ENCODE measurements around the gene GPX7.
A peak's percentile ranks its signal among the peaks of the same experiment; 100 is the strongest.

GPX7 gene

GRCh38 chr1:52621950-52622349 lies 19.8 kb downstream of the GPX7 start:
- Histone ChIP-seq H3K9me3 (ENCODE audit: insufficient read depth, low read length) (0 out of 2 replicates have a peak, but pooled peaks cover 5% of the 10 kb centered on the region), H3K79me2 (ENCODE audit: insufficient read depth, low read length) (peaks cover 72% of the 10 kb centered on the region), H3K4me3 (ENCODE audit: insufficient read depth, low read length, poor library complexity, severe bottlenecking) (no peak overlapping the region), H3K27me3 (ENCODE audit: low read length) (no peaks in the 10 kb centered on the region), H3K4me2 (ENCODE audit: low read depth, low read length, poor library complexity, severe bottlenecking) (no peak overlapping the region), H4K20me1 (ENCODE audit: low read depth, low read length) (no peaks in the 10 kb centered on the region), H3K9ac (ENCODE audit: low read length) (no peak overlapping the region), H3F3A (ENCODE audit: insufficient read depth) (no peaks in the 10 kb centered on the region), H3K27ac (ENCODE audit: low read depth, low read length) (no peak overlapping the region), H2AFZ (ENCODE audit: low read depth, low read length, severe bottlenecking) (no peak overlapping the region), H3K36me3 (ENCODE audit: low read length) (peaks cover 6% of the 10 kb centered on the region), H3K9me2 (replicated peaks; ENCODE audit: insufficient read depth, low read length) (no peaks in the 10 kb centered on the region)
- TF ChIP-seq CTCF (IDR thresholded peaks at IDR 0.05; ENCODE audit: insufficient read depth, low read length, poor library complexity, severe bottlenecking) (no peak), EZH2phosphoT487 (conservative IDR thresholded peaks at IDR 0.05; ENCODE audit: low read length) (no peak)

- H3K27me3 ChIP-seq (ENCODE audit: low read length), result no peaks in the 10 kb centered on the region
- H3K4me3 ChIP-seq (ENCODE audit: insufficient read depth, low read length, poor library complexity, severe bottlenecking), result no peak overlapping the region
- H3F3A ChIP-seq (ENCODE audit: insufficient read depth), result peaks cover 6% of the 10 kb centered on the region; the same call in 1 of the 2 replicates
- no peak overlapping the region for H2AFZ ChIP-seq (ENCODE audit: low read depth, low read length, severe bottlenecking)
- H3K79me2 ChIP-seq (ENCODE audit: insufficient read depth, low read length), result peaks cover 86% of the 10 kb centered on the region
- H3K9me2 ChIP-seq (replicated peaks; ENCODE audit: insufficient read depth, low read length), result no peaks in the 10 kb centered on the region
- peaks cover 6% of the 10 kb centered on the region for H3K36me3 ChIP-seq (ENCODE audit: low read length)
- H3K4me2 ChIP-seq (ENCODE audit: low read depth, low read length, poor library complexity, severe bottlenecking), result no peak overlapping the region
- H3K27ac ChIP-seq (ENCODE audit: low read depth, low read length), result no peak overlapping the region
- TF ChIP-seq CTCF (IDR thresholded peaks at IDR 0.05; ENCODE audit: insufficient read depth, low read length, poor library complexity, severe bottlenecking) (no peak), EZH2phosphoT487 (conservative IDR thresholded peaks at IDR 0.05; ENCODE audit: low read length) (no peak)
- H3K9me3 ChIP-seq (ENCODE audit: insufficient read depth, low read length), result 0 out of 2 replicates have a peak, but pooled peaks cover 5% of the 10 kb centered on the region
- H3K9ac ChIP-seq (ENCODE audit: low read length), result no peak overlapping the region
- H4K20me1 ChIP-seq (ENCODE audit: low read depth, low read length), result no peaks in the 10 kb centered on the region
Measured at GRCh38 chr1:52623812-52624211, 21.6 kb downstream of the GPX7 start.

DNA sequence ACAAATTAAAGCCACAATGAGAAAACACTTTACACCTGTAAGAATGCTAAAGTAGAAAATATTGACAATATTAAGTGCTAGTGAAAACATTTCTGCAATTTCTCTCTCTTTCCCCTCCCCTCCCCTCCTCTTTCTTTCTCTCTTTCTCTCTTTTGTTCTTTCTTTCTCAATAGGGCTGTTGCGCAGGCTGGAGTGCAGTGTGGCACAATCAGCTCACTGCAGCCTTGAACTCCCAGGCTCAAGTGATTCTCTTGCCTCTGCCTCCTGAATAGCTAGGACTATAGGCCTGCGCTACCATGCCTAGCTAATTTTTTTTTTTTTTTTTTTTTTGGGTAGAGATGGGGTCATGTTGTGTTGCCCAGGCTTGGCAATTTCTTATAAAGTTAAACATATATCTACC lies 24.9 kb downstream of the GPX7 start:
- Histone ChIP-seq H3K9me3 (ENCODE audit: insufficient read depth, low read length) (0 out of 2 replicates have a peak, but pooled peaks cover 5% of the 10 kb centered on the region), H3K4me3 (ENCODE audit: insufficient read depth, low read length, poor library complexity, severe bottlenecking) (no peak overlapping the region), H3K9ac (ENCODE audit: low read length) (no peak overlapping the region), H3K79me2 (ENCODE audit: insufficient read depth, low read length) (peaks cover 86% of the 10 kb centered on the region), H3F3A (ENCODE audit: insufficient read depth) (peaks cover 16% of the 10 kb centered on the region; the same call in 1 of the 2 replicates), H4K20me1 (ENCODE audit: low read depth, low read length) (no peaks in the 10 kb centered on the region), H3K4me2 (ENCODE audit: low read depth, low read length, poor library complexity, severe bottlenecking) (no peak overlapping the region), H3K27me3 (ENCODE audit: low read length) (no peaks in the 10 kb centered on the region), H3K27ac (ENCODE audit: low read depth, low read length) (peak overlapping the region; percentile 32; the same call in 1 of the 2 replicates), H3K36me3 (ENCODE audit: low read length) (peaks cover 4% of the 10 kb centered on the region), H3K9me2 (replicated peaks; ENCODE audit: insufficient read depth, low read length) (no peaks in the 10 kb centered on the region), H2AFZ (ENCODE audit: low read depth, low read length, severe bottlenecking) (no peak overlapping the region)
- TF ChIP-seq EZH2phosphoT487 (conservative IDR thresholded peaks at IDR 0.05; ENCODE audit: low read length) (no peak), CTCF (IDR thresholded peaks at IDR 0.05; ENCODE audit: insufficient read depth, low read length, poor library complexity, severe bottlenecking) (no peak)

Data from SU-DHL-6 (cell line).